ENCODE results near the gene CCDC27. TPM values are rescaled to one million over a fixed set of nuclear protein-coding genes. Genes with fewer than 3 reads are reported as not detected.

Gene CCDC27
- total RNA-seq, 4 donors from 2014 or later, result not detected

DNA sequence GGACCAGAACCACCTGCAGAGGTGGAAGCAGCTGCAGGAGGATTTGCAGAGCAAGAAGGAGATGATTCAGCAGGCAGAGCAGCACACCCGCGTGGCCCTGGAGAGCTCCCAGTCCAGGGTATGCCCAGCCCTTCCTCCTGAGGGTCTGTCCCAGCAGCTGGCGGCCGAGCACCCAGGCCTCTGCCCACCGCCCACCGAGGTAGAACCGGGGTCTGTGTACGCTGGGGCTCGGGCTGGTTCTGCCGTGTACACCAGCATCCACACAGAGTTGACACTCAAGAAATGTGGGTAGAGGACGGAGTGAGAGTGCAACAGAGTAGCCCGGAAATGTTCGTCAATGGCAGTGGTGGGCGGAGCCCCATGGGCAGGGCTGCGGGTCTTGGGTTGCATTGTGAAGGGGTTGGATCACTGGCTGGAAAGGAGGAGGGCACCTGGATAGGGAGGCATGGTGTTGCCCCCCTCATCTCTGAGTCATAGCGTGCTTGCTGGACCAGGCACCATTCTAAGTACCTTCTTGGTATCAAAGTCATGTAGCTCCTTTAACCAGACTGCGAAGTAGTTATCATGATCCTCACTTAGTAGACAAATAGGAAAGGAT, 15.2 kb downstream of the CCDC27 start:
- in situ Hi-C loops (cut with MboI; ENCODE audit: low pct_ligation_motif_present in 1 of 4, low pct_unique_long_range_greater_than_20kb in 1 of 4, low sequenced_read_pairs in 3 of 4) (no loop called here), intact Hi-C loops (cut with DNase I; ENCODE audit: low total_unique reads) (no loop called here)
- no peak for DNase-seq
- peaks cover 0 to 11% (median 10%) of the 10 kb centered on the region in 4 donors for H3K4me1 ChIP-seq
- no peaks in the 10 kb centered on the region for H3K36me3 ChIP-seq
- TF ChIP-seq POLR2AphosphoS5 (IDR thresholded peaks at IDR 0.05) (no peak), EP300 (IDR thresholded peaks at IDR 0.05; ENCODE audit: low read depth) (no peak), POLR2A (IDR thresholded peaks at IDR 0.05) (no peak), CTCF (IDR thresholded peaks at IDR 0.05) (no peak)
- H3K9me3 ChIP-seq, result no peaks in the 10 kb centered on the region
- no peak overlapping the region for H3K4me3 ChIP-seq
- WGBS, 2 donors (ENCODE audit: low coverage in 1 of 2), result 95% methylated on average over 12 of the region's 17 CpGs; no CpG with 5 or more reads in 1 of the 2 donors
- peaks cover 36% of the 10 kb centered on the region for H3K27me3 ChIP-seq
- no peak overlapping the region for H3K27ac ChIP-seq

- 88% methylated on average over 22 of the region's 22 CpGs; no CpG with 5 or more reads in 1 of the 2 donors for WGBS, 2 donors (ENCODE audit: low coverage in 1 of 2)
- Histone ChIP-seq H3K4me1 (peaks cover 0 to 21% (median 14%) of the 10 kb centered on the region in 4 donors), H3K27ac (no peak overlapping the region), H3K9me3 (no peaks in the 10 kb centered on the region), H3K4me3 (no peak overlapping the region), H3K36me3 (no peaks in the 10 kb centered on the region), H3K27me3 (peaks cover 22% of the 10 kb centered on the region)
- no peak for DNase-seq
- TF ChIP-seq CTCF (IDR thresholded peaks at IDR 0.05) (no peak), POLR2AphosphoS5 (IDR thresholded peaks at IDR 0.05) (no peak), POLR2A (IDR thresholded peaks at IDR 0.05) (no peak), EP300 (IDR thresholded peaks at IDR 0.05; ENCODE audit: low read depth) (no peak)
- in situ Hi-C loops (cut with MboI; ENCODE audit: low pct_ligation_motif_present in 1 of 4, low pct_unique_long_range_greater_than_20kb in 1 of 4, low sequenced_read_pairs in 3 of 4) (no loop called here), intact Hi-C loops (cut with DNase I; ENCODE audit: low total_unique reads) (no loop called here)
Observed at GRCh38 chr1:3768811-3769390, 16.7 kb downstream of the CCDC27 start.

- Histone ChIP-seq H3K4me3 (no peak overlapping the region), H3K27ac (no peak overlapping the region), H3K36me3 (no peaks in the 10 kb centered on the region), H3K9me3 (no peaks in the 10 kb centered on the region), H3K4me1 (peaks cover 2 to 22% (median 16%) of the 10 kb centered on the region in 4 donors), H3K27me3 (peaks cover 21% of the 10 kb centered on the region)
- DNase-seq, result no peak
- in situ Hi-C loops (cut with MboI; ENCODE audit: low pct_ligation_motif_present in 1 of 4, low pct_unique_long_range_greater_than_20kb in 1 of 4, low sequenced_read_pairs in 3 of 4), result no loop called here
- no peak for TF ChIP-seq POLR2AphosphoS5 (IDR thresholded peaks at IDR 0.05)
- TF ChIP-seq CTCF (IDR thresholded peaks at IDR 0.05), result no peak
- no peak for TF ChIP-seq POLR2A (IDR thresholded peaks at IDR 0.05)
- no peak for TF ChIP-seq EP300 (IDR thresholded peaks at IDR 0.05; ENCODE audit: low read depth)
- WGBS, 2 donors (ENCODE audit: low coverage in 1 of 2), result 92% methylated on average over 6 to 16 of the region's 16 CpGs
- intact Hi-C loops (cut with DNase I; ENCODE audit: low total_unique reads), result no loop called here
Observed at GRCh38 chr1:3770047-3770765, 18.0 kb downstream of the CCDC27 start.

Measured in transverse colon (tissue), 4 donors.